AG04449 (cell line): ENCODE results near the gene DIO3.
"Not testable (repeated sequence)": the region's sequence is repeated elsewhere in the genome, so short reads cannot be mapped to it uniquely, and the experiment has no call there.

Experiments
- CTCF ChIA-PET: fragments of 350-600 bp; formaldehyde crosslinking; extraction: SDS; loops from one replicate; lab custom pipeline; 2021; ENCODE audit warnings: antibody characterized with exemption; lab: Yijun Ruan, JAX
- POLR2A ChIA-PET: fragments of 400-600, 350-600 bp; formaldehyde crosslinking; extraction: SDS; loops from one replicate; lab custom pipeline; 2020; ENCODE audit warnings: antibody characterized with exemption, inconsistent platforms; lab: Yijun Ruan, JAX
- DNase-seq: peaks from one replicate; pipeline ENCODE4 v3.0.0-alpha.2; 2010; ENCODE audit warnings: low read depth, low spot score
- H3K4me3 ChIP-seq: 2 replicates; pipeline ENCODE4 v1.5.1; 2011; ENCODE audit warnings: low read depth, mild to moderate bottlenecking, control low read depth, low read length
- TF ChIP-seq, protein P1 (sequence below): IDR thresholded peaks from one replicate; pipeline ENCODE4 v1.5.1; 2011; ENCODE audit warnings: mild to moderate bottlenecking, moderate library complexity, low read length, control low read depth, inconsistent platforms; ENCODE audit not compliant: insufficient read depth; ENCODE audit errors: missing control alignments

DIO3 gene

DNA sequence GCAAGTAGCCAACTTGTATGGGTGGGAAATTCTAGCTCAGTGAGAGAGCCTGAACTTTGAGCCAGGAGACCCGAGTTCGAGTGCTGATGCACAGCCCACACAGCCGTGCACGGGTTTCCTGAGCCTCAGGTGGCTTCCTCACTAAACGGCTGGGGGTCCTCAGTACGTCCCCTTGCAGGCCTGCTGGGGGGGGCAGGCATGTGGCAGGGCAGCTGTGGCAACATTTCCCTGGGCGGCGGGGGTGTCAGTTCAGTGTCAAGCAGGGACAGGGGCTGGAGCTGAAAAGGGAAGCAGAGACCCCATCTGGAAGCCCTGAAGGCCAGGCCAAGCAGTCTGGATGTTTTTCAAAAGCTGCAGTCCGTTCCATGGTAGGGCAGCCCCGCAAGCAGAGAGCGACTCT lies 14.6 kb upstream of the DIO3 start:
- POLR2A ChIA-PET, result no interaction called here

DNA sequence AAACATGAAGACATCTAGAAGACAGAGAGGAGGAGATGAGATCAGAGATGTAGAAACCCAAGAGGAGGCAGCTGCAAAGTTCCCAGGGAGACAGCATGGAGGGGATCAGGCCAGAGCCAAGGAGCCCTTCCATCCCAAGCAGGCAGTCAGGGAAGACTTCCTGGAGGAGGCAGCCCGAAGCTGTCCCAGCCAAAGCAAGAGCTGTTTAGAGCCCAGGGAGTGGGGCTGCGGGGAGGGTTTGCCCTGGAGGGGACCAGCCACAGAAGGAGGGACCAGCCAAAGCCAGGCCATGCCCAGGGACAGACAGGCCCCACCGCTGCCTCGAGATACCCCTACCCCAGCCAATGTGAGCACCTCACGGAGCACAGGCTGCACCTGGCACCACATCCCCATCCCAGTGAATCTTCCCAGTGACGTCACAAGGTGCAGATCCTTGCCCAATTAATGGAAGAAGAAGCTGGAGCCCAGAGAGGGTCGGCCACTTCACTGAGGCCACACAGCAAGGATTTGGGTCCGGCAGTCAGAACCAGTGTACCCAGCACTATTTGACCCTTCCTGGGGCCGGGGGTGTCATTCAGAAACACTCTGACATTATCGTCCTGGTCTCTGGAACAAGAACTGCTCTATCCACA lies 14.1 kb upstream of the DIO3 start:
- no peak for DNase-seq
- TF ChIP-seq, protein P1, sequence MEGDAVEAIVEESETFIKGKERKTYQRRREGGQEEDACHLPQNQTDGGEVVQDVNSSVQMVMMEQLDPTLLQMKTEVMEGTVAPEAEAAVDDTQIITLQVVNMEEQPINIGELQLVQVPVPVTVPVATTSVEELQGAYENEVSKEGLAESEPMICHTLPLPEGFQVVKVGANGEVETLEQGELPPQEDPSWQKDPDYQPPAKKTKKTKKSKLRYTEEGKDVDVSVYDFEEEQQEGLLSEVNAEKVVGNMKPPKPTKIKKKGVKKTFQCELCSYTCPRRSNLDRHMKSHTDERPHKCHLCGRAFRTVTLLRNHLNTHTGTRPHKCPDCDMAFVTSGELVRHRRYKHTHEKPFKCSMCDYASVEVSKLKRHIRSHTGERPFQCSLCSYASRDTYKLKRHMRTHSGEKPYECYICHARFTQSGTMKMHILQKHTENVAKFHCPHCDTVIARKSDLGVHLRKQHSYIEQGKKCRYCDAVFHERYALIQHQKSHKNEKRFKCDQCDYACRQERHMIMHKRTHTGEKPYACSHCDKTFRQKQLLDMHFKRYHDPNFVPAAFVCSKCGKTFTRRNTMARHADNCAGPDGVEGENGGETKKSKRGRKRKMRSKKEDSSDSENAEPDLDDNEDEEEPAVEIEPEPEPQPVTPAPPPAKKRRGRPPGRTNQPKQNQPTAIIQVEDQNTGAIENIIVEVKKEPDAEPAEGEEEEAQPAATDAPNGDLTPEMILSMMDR, result no peak
- POLR2A ChIA-PET, result no interaction called here
- H3K4me3 ChIP-seq, result no peak overlapping the region
- CTCF ChIA-PET, result no interaction called here

More for the DNA sequence above, 14.6 kb upstream of the DIO3 start:
- no peak overlapping the region for H3K4me3 ChIP-seq
- TF ChIP-seq, protein P1, result no peak
- CTCF ChIA-PET, result no interaction called here
- DNase-seq, result no peak

GRCh38 chr14:101547961-101548669 lies 13.2 kb upstream of the DIO3 start:
- no peak for DNase-seq
- ChIA-PET POLR2A (no interaction called here), CTCF (no interaction called here)
- H3K4me3 ChIP-seq, result no peak overlapping the region
- TF ChIP-seq, protein P1, result no peak

GRCh38 chr14:101548710-101549109 lies 12.6 kb upstream of the DIO3 start:
- TF ChIP-seq, protein P1, result no peak
- ChIA-PET POLR2A (no interaction called here), CTCF (no interaction called here)
- DNase-seq, result no peak
- no peak overlapping the region for H3K4me3 ChIP-seq

DNA sequence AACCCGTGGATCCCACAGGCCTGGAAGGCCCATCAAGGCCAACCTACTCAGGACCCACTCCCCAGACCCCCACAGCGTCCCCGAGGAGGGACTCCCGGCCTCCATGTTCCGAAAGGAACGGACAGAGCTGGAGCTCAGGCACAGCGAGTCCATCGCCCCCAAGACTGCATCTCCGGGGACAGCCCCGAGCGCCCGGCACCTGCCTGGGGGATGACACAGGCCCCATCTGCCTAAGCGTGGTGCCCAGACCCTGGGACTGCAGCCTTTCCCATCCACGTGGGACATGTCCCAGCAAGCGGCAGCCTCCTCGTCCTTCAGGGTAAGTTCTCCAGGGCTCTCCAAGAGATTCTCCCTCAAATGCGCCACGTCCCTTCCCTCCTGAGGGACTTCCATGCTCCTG lies 12.1 kb upstream of the DIO3 start:
- TF ChIP-seq, protein P1, result no peak
- ChIA-PET POLR2A (no interaction called here), CTCF (no interaction called here)
- H3K4me3 ChIP-seq, result no peak overlapping the region
- no peak for DNase-seq

DNA sequence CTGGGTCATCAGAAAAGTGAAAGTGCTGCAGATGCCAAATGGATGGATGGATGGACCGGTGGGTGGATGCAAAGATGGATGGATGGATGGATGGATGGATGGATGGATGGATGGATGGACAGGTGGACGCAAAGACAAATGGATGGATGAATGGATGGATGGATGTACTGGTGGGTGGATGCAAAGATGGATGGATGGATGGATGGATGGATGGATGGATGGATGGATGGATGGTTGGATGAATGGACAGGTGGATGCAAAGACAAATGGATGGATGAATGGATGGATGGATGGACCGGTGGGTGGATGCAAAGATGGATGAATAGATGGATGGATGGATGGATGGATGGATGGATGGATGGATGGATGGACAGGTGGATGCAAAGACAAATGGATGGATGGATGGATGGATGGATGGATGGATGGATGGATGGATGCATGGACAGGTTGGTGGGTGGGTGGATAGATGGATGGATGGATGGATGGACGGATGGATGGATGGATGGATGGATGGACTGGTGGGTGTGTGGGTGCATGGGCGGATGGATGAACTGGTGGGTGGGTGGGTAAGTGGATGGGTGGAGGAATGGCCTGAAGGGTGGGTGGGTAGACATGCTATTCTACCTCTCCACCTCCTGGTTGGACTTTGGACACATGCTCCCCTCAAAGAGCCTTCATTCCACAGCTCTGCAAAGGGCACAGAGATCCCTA lies 10.9 kb upstream of the DIO3 start:
- POLR2A ChIA-PET, DNase-seq, H3K4me3 ChIP-seq, CTCF ChIA-PET: not testable (repeated sequence)
